Measurements from ENCODE around the gene KRT4. TPM values are rescaled to one million over a fixed set of nuclear protein-coding genes. Genes with fewer than 3 reads are reported as not detected.

The KRT4 gene
- total RNA-seq, 3 donors from 2014 or later: not detected

- no peaks in the 10 kb centered on the region for H3K36me3 Mint-ChIP-seq (ENCODE audit: insufficient read depth)
- no peaks in the 10 kb centered on the region for H3K4me1 Mint-ChIP-seq (ENCODE audit: low read depth)
- peaks cover 4% of the 10 kb centered on the region for H3K27me3 Mint-ChIP-seq (ENCODE audit: low read depth)
- no peaks in the 10 kb centered on the region for H3K9me3 Mint-ChIP-seq
- no peak overlapping the region for H3K4me3 Mint-ChIP-seq
- ATAC-seq (no peak), DNase-seq (no peak)
Measured at GRCh38 chr12:52760623-52761022, 53.3 kb downstream of the KRT4 start.

- Mint-ChIP-seq H3K9me3 (no peaks in the 10 kb centered on the region), H3K36me3 (ENCODE audit: insufficient read depth) (no peaks in the 10 kb centered on the region), H3K4me1 (ENCODE audit: low read depth) (no peaks in the 10 kb centered on the region), H3K4me3 (no peak overlapping the region), H3K27me3 (ENCODE audit: low read depth) (peaks cover 10% of the 10 kb centered on the region)
- no peak for DNase-seq
- ATAC-seq: no peak
Measured at GRCh38 chr12:52759695-52760094, 54.2 kb downstream of the KRT4 start.

GRCh38 chr12:52759218-52759617 is 54.7 kb downstream of the KRT4 start:
- peaks cover 10% of the 10 kb centered on the region for H3K27me3 Mint-ChIP-seq (ENCODE audit: low read depth)
- no peak for ATAC-seq
- H3K4me3 Mint-ChIP-seq: no peak overlapping the region
- no peaks in the 10 kb centered on the region for H3K36me3 Mint-ChIP-seq (ENCODE audit: insufficient read depth)
- DNase-seq: no peak
- H3K9me3 Mint-ChIP-seq: no peaks in the 10 kb centered on the region
- no peaks in the 10 kb centered on the region for H3K4me1 Mint-ChIP-seq (ENCODE audit: low read depth)

- DNase-seq (no peak), ATAC-seq (no peak)
- no peaks in the 10 kb centered on the region for H3K4me1 Mint-ChIP-seq (ENCODE audit: low read depth)
- no peaks in the 10 kb centered on the region for H3K9me3 Mint-ChIP-seq
- no peaks in the 10 kb centered on the region for H3K36me3 Mint-ChIP-seq (ENCODE audit: insufficient read depth)
- H3K4me3 Mint-ChIP-seq: no peak overlapping the region
- H3K27me3 Mint-ChIP-seq (ENCODE audit: low read depth): peaks cover 10% of the 10 kb centered on the region
Measured at GRCh38 chr12:52757449-52758176, 56.3 kb downstream of the KRT4 start.

Other genes with a start within 250 kb of the KRT4 start
- gene KRT74, start 240.3 kb downstream of the KRT4 start, total RNA-seq: not detected
- gene KRT72, start 212.7 kb downstream of the KRT4 start, total RNA-seq: under 1 TPM; 0.11 to 0.38 (median 0.20) TPM
- gene KRT73, start 195.6 kb downstream of the KRT4 start, total RNA-seq: under 1 TPM; 0.16 to 0.23 (median 0.22) TPM
- not detected for gene KRT2, start 161.9 kb downstream of the KRT4 start, total RNA-seq
- gene KRT1, start 133.7 kb downstream of the KRT4 start, total RNA-seq: under 1 TPM in 1 of 3 donors, not detected in 2; 0.37 TPM
- not detected for gene KRT77, start 110.6 kb downstream of the KRT4 start, total RNA-seq
- gene KRT76, start 36.8 kb downstream of the KRT4 start, total RNA-seq: not detected
- not detected for gene KRT3, start 18.0 kb downstream of the KRT4 start, total RNA-seq
- gene KRT79, start 20.2 kb upstream of the KRT4 start, total RNA-seq: under 1 TPM in 2 of 3 donors, not detected in 1; 0.10 to 0.16 TPM
- not detected for gene KRT78, start 34.9 kb upstream of the KRT4 start, total RNA-seq
- gene KRT8, start 91.0 kb upstream of the KRT4 start, total RNA-seq: 1 to 10 TPM; 4.2 to 6.0 (median 4.5) TPM
- 10 to 100 TPM; 11.8 to 15.6 (median 15.0) TPM for gene KRT18, start 135.0 kb upstream of the KRT4 start, total RNA-seq
- gene EIF4B, start 192.3 kb upstream of the KRT4 start, total RNA-seq: 100 to 1,000 TPM; 617 to 659 (median 632) TPM
- 1 to 10 TPM in 2 of 3 donors, under 1 TPM in 1; 0.87 to 2.5 (median 2.1) TPM for gene TNS2, start 235.9 kb upstream of the KRT4 start, total RNA-seq

All from activated T-cell treated with anti-CD3 and anti-CD28 coated beads, Interleukin-2, amount 50 U/mL, for 4 hours (primary cell).